Cerebellar cortex (tissue), 1 donor: ENCODE results near the gene SGTA.
"Not testable (repeated sequence)": the region's sequence is repeated elsewhere in the genome, so short reads cannot be mapped to it uniquely, and the experiment has no call there.

Experiments
- DNase-seq: peaks from one replicate; pipeline ENCODE4 v3.0.0-alpha.2; 2015; ENCODE audit warnings: low spot score

Gene SGTA

DNA sequence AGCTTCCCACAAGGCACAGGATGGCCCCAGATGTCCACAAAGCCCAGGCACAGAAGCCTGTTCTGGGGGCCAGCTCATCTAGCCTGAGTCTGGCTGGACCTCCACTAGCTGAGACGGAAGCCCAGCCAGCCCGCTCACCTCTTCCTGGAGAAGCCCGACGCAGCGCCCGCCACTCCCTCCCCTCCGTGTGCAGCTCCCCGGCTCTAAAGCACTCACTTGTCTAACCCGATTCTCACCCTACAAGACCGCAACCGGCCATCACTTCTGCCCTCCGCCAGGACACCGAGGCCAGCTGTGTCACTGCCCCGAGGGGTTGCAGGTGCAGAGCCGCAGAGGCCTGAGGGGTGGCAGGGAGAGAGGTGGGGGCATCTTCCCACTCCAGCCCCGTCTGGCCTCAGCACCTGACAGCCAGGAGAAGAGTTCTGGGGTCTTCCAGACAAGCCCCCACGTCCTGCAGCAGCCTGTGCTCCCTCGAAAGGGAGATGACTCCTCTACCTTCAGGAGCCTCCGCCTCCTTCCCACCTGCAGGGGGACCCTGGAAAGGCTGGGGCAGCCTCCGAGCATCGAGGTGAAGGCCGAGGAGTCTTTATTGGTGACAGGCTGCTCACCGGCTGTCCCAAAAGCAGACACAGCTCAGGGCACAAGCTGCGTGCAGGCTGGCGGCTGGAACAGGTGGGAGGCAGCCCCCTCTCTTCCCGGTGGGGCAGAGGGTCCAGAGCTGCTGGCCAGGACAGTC lies 56.0 kb downstream of the SGTA start:
- no peak for DNase-seq

DNA sequence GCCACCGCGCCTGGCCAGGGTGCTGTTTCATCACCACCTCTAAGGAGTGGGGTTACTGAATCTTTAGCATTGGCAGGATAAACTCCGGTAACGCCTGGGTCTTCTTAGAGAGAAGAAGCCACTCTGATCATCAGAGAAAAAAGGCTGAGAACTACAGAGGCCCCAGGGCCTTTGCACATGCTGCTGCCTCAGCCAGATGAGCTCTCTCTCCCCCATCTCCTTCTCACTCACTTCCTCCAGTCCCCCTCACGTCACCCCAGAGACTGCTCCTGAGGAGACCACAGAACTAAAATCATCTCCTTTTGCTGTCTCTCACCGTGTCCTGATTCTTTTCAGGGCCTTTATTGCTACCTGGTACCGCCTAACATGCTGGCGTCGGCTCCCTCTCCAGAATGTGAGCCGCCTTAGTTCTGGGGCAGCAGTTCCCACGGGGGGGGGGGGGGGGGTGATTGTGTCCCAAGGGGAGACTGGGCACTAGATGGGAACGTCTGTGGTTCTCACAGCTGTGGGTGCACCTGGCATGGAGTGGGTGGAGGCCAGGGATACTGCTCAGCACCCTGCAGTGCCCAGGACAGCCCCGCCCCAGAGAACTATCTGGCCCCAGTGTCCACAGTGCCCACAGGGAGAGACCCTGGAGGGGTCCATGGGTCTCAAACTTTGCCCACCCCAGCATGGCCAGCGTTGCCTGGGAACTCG lies 56.8 kb downstream of the SGTA start:
- DNase-seq, result no peak

DNA sequence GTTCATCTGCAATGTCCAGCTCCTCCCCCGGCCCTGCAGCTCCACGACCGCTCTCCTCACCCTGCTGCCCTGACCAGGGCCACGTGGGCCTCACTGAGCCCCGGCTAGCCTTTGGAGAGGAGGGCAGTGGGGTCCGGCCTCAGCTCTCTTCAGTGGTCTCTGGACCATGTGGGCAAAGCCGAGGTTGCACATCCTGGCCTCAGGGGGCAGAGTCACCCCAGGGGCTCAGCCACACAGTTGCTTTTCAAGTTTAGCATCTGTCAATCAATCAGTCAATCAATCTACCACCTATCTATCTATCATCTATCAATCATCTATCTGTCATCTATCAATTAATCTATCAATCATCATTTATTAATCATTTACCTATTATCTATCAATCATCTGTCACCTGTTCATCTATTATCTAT lies 58.9 kb downstream of the SGTA start:
- DNase-seq, result no peak

DNA sequence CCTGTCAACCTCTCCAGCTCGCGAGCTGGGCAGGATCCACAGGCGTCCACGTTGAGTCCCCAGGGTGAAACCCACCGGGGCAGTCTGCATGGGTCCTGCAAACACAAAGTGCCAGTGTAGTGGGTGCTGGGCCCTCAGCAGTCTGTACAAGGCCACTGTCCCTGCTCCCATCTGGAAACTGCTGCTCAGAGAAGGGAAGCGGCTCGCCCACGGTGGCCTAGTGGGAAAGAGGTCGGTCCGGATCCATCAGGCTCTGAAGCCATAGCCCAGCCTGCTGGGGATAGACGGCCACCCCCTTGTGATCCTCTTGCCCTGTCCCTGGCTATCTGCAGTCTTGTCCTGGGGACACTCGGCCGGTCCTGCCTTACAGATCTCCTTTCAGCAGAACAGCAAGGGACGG lies 59.3 kb downstream of the SGTA start:
- DNase-seq, result no peak

DNA sequence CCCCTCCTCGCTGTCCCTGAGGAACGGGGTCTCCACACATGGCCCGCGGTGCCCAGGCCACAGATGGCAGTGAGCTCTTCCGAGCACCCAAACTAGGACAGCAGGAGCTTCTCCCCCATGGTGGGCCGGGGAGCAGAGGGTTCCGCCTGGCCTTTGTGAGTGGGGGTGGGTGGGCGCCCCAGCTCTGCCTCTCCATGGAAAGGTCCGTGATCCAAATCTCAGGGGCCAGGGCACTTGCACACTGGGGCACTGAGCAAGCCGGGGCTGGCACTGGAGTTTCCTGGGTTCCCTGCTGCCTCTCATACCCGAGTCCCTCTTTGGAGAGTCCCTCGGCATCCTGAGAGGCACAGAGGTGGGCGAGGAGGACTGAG lies 59.7 kb downstream of the SGTA start:
- DNase-seq, result no peak

DNA sequence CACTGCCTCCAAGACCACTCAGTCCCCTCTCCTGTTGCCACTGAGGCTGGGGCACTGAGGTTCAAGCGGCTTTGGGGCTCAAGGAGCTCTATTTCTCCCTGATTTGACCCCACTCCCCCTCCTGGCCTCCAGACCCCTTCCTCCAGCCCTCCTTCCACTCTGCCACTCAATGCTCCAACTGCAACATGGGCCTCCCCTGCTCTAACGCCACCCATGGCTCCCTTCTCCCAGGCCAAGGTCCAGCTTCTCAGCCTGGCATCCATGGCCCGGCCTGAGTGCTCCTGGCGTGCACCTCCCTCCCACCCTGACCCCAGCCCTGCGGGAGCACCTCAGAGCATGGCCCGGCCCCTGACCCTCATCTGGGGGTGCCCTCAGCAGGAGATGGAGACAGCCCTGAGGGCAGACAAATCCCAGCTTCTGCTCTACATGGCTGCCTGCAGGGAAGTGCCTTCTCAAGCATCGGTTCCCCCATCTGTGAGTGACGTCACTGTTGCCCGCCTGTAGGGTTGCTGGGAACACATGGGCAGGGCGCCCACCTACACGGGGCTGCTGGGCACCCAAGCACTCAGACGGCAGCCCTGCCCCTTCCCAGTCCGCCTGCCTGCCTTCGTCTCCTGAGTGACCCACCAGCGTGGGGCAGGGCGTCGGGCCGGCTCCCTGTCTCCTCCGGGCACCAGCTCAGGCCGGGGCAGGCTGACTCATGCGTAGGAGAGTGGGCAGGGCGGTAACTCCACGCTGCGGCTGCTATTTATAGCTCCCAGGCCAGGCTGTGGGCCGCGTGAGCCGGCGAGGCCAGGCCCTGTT lies 60.3 kb downstream of the SGTA start:
- peak; percentile 74 for DNase-seq

DNA sequence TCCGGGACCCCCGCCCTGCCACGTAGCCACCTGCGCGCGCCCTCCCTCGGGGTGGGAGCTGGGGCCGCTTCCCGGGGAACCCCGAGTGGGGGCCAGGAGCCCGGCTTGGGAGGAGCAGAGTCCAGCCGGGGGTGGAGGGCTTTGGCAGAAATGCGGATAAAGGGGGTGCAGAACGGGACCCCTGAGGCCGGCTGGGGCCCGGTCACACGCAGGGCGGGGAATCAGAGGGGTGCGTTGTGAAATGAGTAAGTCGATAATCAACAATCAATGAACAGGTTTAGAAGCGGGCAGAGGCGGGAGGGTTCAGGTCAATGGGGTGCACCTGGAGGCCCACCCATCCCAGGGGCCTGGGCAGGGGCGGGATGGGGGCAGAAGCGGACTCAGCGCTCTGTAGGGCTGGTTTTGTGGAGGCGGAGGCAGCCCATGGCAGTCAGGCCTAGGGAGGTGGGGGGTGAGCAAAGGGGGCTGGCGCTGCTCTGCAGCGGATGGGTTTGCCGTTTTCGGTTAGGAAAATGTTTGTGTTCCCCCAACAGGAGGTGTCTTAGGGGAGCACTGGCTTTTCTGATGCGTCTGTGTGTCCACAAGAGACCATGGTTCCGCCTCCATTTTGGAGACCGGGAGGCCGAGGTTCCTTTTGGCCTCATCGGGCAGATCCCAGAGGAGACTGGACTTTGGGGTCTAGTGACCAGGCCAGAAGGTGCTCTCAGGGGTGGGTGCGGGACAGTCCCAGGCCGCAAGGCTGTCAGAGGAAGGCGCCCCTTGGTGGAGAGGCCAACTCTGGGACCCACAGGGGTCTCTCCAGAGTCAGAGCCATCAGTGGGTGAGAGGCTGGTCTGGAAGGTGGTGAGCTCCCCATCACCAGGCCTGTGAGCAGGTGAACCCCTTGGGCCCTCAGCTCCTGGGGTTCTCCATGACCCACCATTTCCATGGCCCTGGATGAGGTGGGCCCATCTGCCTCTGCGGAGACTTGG lies 61.2 kb downstream of the SGTA start:
- no peak for DNase-seq

DNA sequence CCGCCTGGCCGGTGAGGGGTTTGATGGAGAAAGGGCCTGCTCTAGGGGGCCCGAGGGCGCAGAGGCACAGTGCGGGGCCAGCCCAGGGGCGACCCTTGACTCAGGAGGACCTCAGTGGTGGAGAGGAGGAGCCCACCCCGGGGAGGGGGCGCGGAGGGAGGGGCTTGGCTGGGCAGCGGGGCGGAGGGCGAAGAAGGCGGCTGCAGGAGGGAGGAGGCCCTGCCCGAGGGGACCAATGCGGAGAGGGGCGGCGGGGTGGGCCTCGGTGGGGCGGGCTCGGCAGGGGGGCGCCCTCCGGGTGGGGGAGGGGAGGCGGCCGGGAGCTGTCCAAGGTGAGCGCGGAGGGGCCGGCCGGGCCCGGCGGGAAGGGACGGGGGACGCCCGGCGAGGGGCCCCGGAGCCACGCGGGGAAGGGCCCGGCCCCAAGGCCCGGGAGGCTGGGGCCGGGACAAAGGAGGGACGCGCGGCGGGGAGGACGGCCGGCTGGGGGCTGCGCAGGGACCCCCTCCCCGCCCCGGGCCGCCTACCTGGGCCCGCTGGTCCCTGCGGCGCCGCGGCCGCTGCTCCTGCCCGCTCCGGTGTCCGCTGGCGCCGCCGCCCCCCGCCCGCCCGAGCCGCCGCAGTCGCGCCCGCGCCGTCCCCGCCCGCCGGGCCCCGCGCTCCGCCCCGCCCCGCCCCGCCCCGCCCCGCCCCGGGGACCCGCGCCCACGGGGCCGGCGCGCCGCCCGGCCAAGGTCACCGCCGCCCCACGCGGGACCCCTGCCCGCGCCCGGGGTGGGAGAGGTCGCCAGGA lies 62.1 kb downstream of the SGTA start, which contains the start of gene DIRAS1:
Gene DIRAS1, minus strand, starts transcription at position 596 of the 793 bp plus-strand sequence. CDS start 3,566 bp downstream, outside the sequence.
- DNase-seq, result no peak

DNA sequence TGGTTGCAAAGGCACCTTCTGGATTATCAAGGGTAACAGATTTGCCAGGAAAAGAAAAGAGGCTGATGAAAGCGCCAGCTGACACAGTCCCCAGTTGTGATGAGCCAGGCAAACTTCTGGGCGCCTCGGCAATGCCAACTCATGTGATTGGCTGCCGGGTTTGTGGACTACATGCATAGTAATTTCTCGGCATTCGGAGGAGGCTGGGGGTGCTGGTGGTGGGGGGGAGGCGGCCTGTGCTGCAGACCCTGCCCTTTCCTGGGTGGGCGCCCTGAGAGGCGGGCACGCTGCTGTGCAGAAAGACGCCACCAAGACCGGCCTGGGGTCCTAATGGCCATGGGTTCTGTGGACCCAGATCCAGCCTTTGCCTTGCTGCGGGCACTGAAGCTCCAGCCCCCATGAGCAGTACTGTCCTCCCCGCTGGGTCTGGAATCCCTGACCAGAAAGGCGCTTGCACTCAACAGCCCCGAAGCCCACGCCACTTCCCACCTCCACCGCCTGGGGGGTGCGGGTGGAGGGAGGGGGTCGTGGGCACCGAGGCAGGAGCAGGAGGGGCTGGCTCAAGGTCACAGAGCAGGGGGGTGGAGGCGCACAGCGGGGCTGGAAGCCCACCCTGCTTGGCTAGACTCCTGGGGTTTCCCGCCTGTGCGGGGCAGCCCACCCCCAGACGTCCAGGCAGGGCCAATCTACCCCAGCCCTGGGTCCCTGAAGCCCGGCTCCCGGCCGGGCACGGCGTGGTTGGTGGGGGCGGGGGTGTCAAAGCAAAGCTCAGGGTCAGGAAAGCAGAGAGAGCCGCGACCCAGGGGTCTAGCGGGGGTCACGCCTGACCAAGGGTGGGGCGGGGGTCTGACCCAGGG lies 62.9 kb downstream of the SGTA start:
- DNase-seq, result peak; percentile 40

DNA sequence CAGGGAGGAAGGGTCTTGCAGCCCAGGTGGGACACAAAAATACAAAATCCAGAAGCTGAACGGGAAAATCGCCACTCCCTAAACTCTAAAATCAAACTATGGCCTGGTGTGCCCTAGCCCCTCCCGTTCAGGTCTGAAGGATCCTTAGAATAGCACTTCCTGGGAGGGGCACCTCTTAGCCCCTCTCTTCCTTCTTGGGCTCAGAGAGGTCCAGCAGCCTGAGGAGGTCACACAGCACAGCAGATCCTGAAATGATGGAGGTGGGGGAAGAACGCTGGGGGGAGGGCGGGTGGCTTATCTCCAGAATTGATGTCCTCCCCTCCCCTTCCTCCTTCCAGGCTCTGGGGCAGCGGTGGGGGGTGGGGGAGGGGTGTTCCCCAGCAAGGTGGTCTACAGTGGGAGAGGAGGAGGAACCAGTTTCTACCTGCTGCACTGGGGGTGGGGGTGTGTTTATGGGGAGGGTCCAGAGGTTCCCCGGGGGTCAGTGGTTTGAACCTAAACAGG lies 63.8 kb downstream of the SGTA start:
- no peak for DNase-seq

DNA sequence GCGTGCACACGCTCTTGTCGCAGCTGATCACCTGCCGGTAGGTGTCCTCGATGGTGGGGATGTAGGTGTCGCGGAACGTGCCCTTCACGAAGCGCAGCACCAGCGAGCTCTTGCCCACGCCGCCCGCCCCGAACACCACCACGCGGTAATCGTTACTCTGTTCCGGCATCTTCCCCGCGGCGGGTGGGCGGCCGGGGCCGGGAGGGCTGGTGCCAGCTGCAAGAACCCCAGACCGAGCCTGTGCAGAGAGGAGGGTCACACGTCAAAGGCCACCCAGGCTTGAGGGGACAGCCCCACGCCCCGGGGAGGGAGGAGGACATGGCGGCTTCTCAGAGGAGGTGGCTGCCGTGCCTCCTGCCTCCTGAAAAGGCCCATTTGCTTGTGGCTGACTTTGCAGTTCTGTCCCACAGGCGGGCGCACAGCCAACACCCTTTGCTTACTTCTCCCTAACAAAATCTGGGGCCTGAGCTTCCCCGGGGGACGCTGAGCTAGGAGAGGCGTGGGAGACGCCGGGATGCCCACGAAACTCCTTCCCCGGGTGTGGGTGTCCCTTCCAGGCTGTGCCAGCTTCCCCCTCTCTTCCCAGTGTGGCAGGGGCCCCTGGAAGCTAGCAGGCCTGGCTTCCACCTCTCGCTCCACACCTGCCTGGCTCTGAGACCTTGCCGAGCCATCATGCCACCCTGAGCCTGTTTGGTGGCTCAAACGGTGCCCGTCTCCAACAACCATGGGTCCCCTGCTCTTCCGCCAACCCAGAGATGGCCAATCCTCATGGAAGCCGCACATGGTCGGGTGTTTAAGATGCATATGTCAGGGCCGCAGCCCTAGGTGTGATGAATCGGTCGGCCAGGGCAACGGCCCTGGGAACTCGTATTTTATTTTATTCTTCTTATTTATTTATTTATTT lies 65.2 kb downstream of the SGTA start:
- no peak for DNase-seq

DNA sequence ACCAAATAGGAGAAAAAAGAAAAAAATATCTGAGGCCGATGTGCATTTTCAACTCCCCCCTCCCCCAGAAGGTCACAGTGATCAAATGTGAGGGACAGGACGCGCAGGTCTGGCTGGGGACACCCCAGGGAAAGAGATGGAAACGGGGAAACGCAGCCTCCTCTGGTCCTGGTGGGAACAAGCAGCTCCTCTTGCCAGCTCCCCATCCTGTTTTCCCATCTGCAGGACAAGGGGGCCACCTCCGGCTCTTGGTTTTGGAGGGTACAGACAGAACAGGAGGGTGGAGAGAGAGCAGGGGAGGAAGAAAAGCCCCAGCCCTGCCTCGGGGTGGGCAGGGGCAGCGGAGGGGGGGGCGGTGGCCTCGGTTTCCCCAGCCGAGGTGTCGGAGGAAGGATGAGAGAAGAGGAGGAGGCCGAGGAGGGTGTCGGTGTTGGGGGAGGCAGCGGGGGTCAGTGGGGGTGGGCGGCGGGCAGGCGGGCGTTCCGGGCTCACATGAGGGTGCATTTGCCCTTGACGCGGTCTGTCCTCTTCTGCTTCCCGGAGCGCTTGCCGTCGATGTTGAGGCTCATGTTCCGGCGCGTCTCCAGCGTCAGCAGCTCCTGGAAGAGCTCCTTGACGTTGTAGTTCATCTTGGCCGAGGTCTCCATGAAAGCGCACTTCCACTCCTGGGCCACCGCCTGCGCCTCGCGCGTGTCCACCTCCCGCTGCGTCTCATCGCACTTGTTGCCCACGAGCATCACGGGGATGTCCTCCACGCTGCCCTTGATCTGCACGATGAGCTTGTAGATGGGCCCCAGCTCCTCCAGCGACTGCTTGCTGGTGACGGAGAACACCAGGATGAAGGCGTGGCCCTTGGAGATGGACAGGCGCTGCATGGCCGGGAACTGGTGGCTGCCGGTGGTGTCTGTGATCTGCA lies 66.1 kb downstream of the SGTA start:
- DNase-seq, result no peak

DNA sequence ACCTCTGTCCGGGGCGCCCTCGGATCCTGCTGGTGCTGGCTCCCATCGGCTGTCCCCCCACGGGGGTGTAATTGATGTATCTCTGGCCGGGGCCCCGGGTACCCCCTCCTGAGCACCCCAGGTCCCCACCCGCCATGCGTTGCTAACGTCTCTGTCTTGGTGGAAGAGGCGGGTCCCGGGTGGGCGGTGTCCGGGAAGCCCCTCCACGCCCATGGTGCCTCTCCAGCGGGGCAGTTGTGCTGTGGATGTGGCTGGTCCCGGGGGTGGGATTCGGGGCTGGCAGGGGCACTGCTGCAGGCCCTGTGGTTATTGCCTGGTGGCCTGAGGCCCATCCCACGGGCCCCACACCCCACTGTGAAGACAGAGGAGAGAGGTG lies 66.8 kb downstream of the SGTA start:
- DNase-seq, result no peak

DNA sequence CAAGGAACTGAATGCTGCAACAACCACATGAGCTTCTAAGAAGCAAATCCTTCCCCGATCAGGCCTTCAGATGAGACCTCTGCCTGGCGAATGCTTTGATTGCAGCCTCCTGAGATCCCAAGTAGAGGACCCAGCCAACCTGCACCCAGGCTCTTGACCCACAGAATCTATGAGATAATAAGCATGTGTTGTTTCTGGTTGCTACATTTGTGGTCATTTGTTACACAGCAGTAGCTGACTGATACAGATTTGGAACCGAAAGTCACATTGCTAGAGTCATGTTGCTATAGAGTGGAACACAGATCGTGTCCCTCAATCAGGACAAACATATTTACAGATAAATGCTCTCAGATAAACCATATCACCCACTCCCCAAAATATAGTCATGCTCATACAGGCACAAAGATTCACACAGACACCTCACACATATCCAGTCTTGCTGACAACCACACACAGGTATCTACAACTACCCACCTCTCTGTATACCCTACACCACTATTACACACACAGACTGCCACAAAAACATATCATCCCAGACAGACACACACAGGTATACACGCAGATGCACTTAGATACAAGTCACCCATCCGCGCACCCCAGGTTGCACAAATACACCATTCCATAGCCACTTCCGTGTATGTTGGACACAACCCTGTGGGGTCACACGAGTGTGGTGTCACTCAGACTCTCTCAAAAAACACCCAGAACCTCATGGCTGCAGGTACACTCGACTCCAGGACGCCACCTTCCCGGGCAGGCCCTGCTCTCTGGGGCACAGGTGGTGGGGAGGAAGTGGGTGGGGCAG lies 67.4 kb downstream of the SGTA start:
- no peak for DNase-seq

DNA sequence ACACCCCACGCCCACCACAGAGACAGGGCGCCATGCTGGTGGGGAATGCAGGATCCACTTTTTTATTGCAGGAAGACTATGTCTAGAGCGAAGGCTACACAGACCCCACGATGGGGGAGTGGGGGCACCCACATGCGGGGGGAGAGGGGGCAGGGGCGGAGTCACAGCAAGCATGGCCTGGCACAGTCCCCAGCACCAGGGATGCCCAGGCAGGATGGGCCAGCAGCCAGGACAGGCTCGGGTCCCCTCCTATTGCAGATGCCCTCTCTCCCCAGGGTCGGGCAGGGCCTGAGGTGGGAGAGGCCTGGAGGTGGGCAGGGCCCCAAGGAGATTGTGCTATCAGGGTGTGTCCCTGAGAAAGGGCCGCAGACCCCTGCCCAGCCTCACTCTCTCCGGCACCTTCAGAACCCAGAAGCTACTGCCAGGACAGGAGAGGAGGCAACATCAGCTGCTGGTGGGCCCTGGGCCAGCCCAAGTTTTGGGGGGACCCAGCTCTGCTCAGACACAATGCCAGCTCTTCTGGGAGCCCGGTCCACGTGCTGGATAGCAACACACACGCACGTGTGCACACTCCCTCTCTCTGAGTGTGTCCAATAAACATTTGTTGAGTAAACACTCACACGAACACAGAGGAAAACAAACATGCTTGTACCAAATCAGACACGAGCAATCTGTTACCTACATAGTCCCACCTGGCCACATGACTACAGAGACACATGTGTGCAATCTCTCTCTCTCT lies 68.4 kb downstream of the SGTA start:
- no peak for DNase-seq

DNA sequence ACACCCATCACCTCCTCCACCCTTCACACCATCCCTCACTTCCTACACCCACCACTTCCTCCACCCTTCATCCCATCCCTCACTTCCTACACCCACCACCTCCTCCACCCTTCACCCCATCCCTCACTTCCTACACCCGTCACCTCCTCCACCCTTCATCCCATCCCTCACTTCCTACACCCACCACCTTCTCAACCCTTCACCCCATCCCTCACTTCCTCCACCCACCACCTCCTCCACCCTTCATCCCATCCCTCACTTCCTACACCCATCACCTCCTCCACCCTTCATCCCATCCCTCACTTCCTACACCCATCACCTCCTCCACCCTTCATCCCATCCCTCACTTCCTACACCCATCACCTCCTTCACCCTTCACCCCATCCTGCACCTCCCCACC lies 69.0 kb downstream of the SGTA start:
- not testable (repeated sequence) for DNase-seq
